NCI-H2227 treated with DMSO at 0.1 percent for 48 hours (cell line): ENCODE measurements around the gene WDR86.

Experiments
- DNase-seq: peaks from one replicate; lab custom pipeline; 2025; lab: John Stamatoyannopoulos, UW

WDR86 gene

GRCh38 chr7:151409667-151410404 is at the start of gene WDR86:
WDR86 (minus strand) TSS chr7:151410038; CDS start chr7:151409589, 449 bp downstream.
- peak; percentile 20 for DNase-seq

- DNase-seq, result no peak
Measured at GRCh38 chr7:151457534-151457933, 47.7 kb upstream of the WDR86 start.

GRCh38 chr7:151456782-151457181 is 46.9 kb upstream of the WDR86 start:
- no peak for DNase-seq

- DNase-seq, result no peak
Measured at GRCh38 chr7:151456276-151456675, 46.4 kb upstream of the WDR86 start.

GRCh38 chr7:151455690-151456089 is 45.9 kb upstream of the WDR86 start:
- no peak for DNase-seq

- DNase-seq, result no peak
Measured at GRCh38 chr7:151454932-151455530, 45.2 kb upstream of the WDR86 start.

- no peak for DNase-seq
Measured at GRCh38 chr7:151454305-151454704, 44.5 kb upstream of the WDR86 start.

- no peak for DNase-seq
Measured at GRCh38 chr7:151453326-151453791, 43.5 kb upstream of the WDR86 start.

- no peak for DNase-seq
Measured at GRCh38 chr7:151452680-151453325, 43.0 kb upstream of the WDR86 start.

- no peak for DNase-seq
Measured at GRCh38 chr7:151451626-151452571, 42.1 kb upstream of the WDR86 start.

GRCh38 chr7:151451156-151451555 is 41.3 kb upstream of the WDR86 start:
- no peak for DNase-seq

- DNase-seq, result no peak
Measured at GRCh38 chr7:151449990-151450389, 40.2 kb upstream of the WDR86 start.

GRCh38 chr7:151448261-151449252 is 38.7 kb upstream of the WDR86 start:
- DNase-seq, result peak; percentile 53

- no peak for DNase-seq
Measured at GRCh38 chr7:151447901-151448260, 38.0 kb upstream of the WDR86 start.

GRCh38 chr7:151447312-151447711 is 37.5 kb upstream of the WDR86 start:
- DNase-seq, result no peak

GRCh38 chr7:151446412-151446811 is 36.6 kb upstream of the WDR86 start:
- no peak for DNase-seq

- no peak for DNase-seq
Measured at GRCh38 chr7:151444632-151445031, 34.8 kb upstream of the WDR86 start.

GRCh38 chr7:151442776-151443496 is 33.1 kb upstream of the WDR86 start:
- no peak for DNase-seq

GRCh38 chr7:151440799-151441445 is 31.1 kb upstream of the WDR86 start:
- DNase-seq, result no peak
